IPS-18a (cell line): Measurements from ENCODE around the gene IFNA21.
"Not testable (repeated sequence)": the region's sequence is repeated elsewhere in the genome, so short reads cannot be mapped to it uniquely, and the experiment has no call there.

Source experiments
- H3K27ac ChIP-seq: one replicate; pipeline ENCODE4 v1.5.1; 2013; ENCODE audit warnings: low read length
- H3K27me3 ChIP-seq: one replicate; pipeline ENCODE4 v1.6.1; 2013; ENCODE audit warnings: mild to moderate bottlenecking, low read length; ENCODE audit not compliant: control insufficient read depth, insufficient read depth
- H3K36me3 ChIP-seq: one replicate; pipeline ENCODE4 v1.6.1; 2013; ENCODE audit warnings: low read depth, low read length; ENCODE audit not compliant: control insufficient read depth
- H3K4me1 ChIP-seq: one replicate; pipeline ENCODE4 v1.6.1; 2013; ENCODE audit warnings: low read depth, low read length; ENCODE audit not compliant: control insufficient read depth
- H3K4me3 ChIP-seq: one replicate; pipeline ENCODE4 v1.5.1; 2013; ENCODE audit warnings: low read length
- H3K9ac ChIP-seq: one replicate; pipeline ENCODE4 v1.6.1; 2013; ENCODE audit warnings: mild to moderate bottlenecking, low read length, moderate library complexity
- H3K9me3 ChIP-seq: one replicate; pipeline ENCODE4 v1.6.1; 2013; ENCODE audit warnings: low read depth, low read length; ENCODE audit not compliant: control insufficient read depth

IFNA21 gene

GRCh38 chr9:21166560-21166959 is at the start of gene IFNA21:
Gene IFNA21, minus strand, starts transcription at chr9:21166660. Its CDS starts 48 bp downstream, at chr9:21166612.
- not testable (repeated sequence) for H3K36me3 ChIP-seq, H3K4me3 ChIP-seq, H3K4me1 ChIP-seq, H3K9ac ChIP-seq, H3K27ac ChIP-seq, H3K9me3 ChIP-seq, H3K27me3 ChIP-seq

GRCh38 chr9:21213411-21214326 is 47.2 kb upstream of the IFNA21 start:
- not testable (repeated sequence) for H3K9ac ChIP-seq, H3K9me3 ChIP-seq, H3K27ac ChIP-seq, H3K4me3 ChIP-seq, H3K36me3 ChIP-seq, H3K27me3 ChIP-seq, H3K4me1 ChIP-seq

- H3K9me3 ChIP-seq, H3K27me3 ChIP-seq, H3K4me1 ChIP-seq, H3K4me3 ChIP-seq, H3K9ac ChIP-seq, H3K36me3 ChIP-seq, H3K27ac ChIP-seq: not testable (repeated sequence)
Observed at GRCh38 chr9:21212160-21212559, 45.7 kb upstream of the IFNA21 start.

- H3K27ac ChIP-seq, H3K36me3 ChIP-seq, H3K4me1 ChIP-seq, H3K9ac ChIP-seq, H3K4me3 ChIP-seq, H3K27me3 ChIP-seq, H3K9me3 ChIP-seq: not testable (repeated sequence)
Observed at GRCh38 chr9:21210782-21211181, 44.3 kb upstream of the IFNA21 start.

GRCh38 chr9:21210311-21210710 is 43.9 kb upstream of the IFNA21 start:
- Histone ChIP-seq H3K4me3 (no peak overlapping the region), H3K4me1 (no peaks in the 10 kb centered on the region), H3K27ac (no peak overlapping the region), H3K9me3 (no peaks in the 10 kb centered on the region), H3K36me3 (no peaks in the 10 kb centered on the region), H3K27me3 (no peaks in the 10 kb centered on the region), H3K9ac (no peak overlapping the region)

- H3K4me3 ChIP-seq, H3K9ac ChIP-seq, H3K4me1 ChIP-seq, H3K36me3 ChIP-seq, H3K27ac ChIP-seq, H3K9me3 ChIP-seq, H3K27me3 ChIP-seq: not testable (repeated sequence)
Observed at GRCh38 chr9:21207043-21207442, 40.6 kb upstream of the IFNA21 start, which contains the start of gene IFNA10. Gene IFNA10, minus strand, starts transcription at chr9:21207143. Its CDS starts 46 bp downstream, at chr9:21207097.

GRCh38 chr9:21205204-21205603 is 38.7 kb upstream of the IFNA21 start:
- Histone ChIP-seq H3K27me3 (no peaks in the 10 kb centered on the region), H3K9me3 (no peaks in the 10 kb centered on the region), H3K27ac (no peak overlapping the region), H3K4me3 (no peak overlapping the region), H3K36me3 (no peaks in the 10 kb centered on the region), H3K9ac (no peak overlapping the region), H3K4me1 (no peaks in the 10 kb centered on the region)

- not testable (repeated sequence) for H3K4me3 ChIP-seq, H3K36me3 ChIP-seq, H3K27ac ChIP-seq, H3K4me1 ChIP-seq, H3K9ac ChIP-seq, H3K27me3 ChIP-seq, H3K9me3 ChIP-seq
Observed at GRCh38 chr9:21202105-21202504, 35.6 kb upstream of the IFNA21 start, which contains the start of gene IFNA7. Gene IFNA7, minus strand, starts transcription at chr9:21202205. Its CDS starts 40 bp downstream, at chr9:21202165.

- not testable (repeated sequence) for H3K9ac ChIP-seq, H3K4me1 ChIP-seq, H3K36me3 ChIP-seq, H3K27me3 ChIP-seq, H3K4me3 ChIP-seq, H3K27ac ChIP-seq, H3K9me3 ChIP-seq
Observed at GRCh38 chr9:21194867-21195776, 28.7 kb upstream of the IFNA21 start.

GRCh38 chr9:21187487-21187886 is 21.0 kb upstream of the IFNA21 start, which contains the start of gene IFNA4:
Gene IFNA4, minus strand, starts transcription at chr9:21187587. Its CDS starts 56 bp downstream, at chr9:21187531.
- H3K9me3 ChIP-seq, H3K9ac ChIP-seq, H3K4me1 ChIP-seq, H3K27me3 ChIP-seq, H3K4me3 ChIP-seq, H3K36me3 ChIP-seq, H3K27ac ChIP-seq: not testable (repeated sequence)

GRCh38 chr9:21182810-21183736 is 16.6 kb upstream of the IFNA21 start:
- not testable (repeated sequence) for H3K4me1 ChIP-seq, H3K27ac ChIP-seq, H3K36me3 ChIP-seq, H3K4me3 ChIP-seq, H3K9ac ChIP-seq, H3K27me3 ChIP-seq, H3K9me3 ChIP-seq
